OCI-LY7 (cell line): ENCODE measurements around the gene SALL4. TPM values are rescaled to one million over a fixed set of nuclear protein-coding genes. Genes with fewer than 3 reads are reported as not detected.

Experiments
- BruUV-seq: library from RNA; stranded (reverse); fragments of 400-500 nt; replicated peaks from 2 replicates; lab custom pipeline; 2021; lab: Mats Ljungman, UMichigan
- CTCF ChIA-PET: fragments of 300-600 bp; sonication (Branson Sonifier 250); formaldehyde crosslinking; loops from one replicate; lab custom pipeline; 2022; ENCODE audit warnings: antibody characterized with exemption; ENCODE audit not compliant: unreplicated experiment; lab: Charles Lee
- POLR2A ChIA-PET: fragments of 300-600 bp; sonication (Branson Sonifier 250); formaldehyde crosslinking; loops from one replicate; lab custom pipeline; 2022; ENCODE audit warnings: antibody characterized with exemption; lab: Charles Lee
- DNase-seq: peaks from one replicate; pipeline ENCODE4 v3.0.0-alpha.2; 2015; ENCODE audit warnings: low spot score
- H2AFZ ChIP-seq: fragments of 200-600 bp; sonication (generic), shearing (Covaris generic); 2 replicates; pipeline ENCODE4 v1.6.1; 2014; ENCODE audit warnings: mild to moderate bottlenecking, antibody characterized with exemption, low read length, moderate library complexity
- H3K27ac ChIP-seq: fragments of 200-600 bp; sonication (generic); 2 replicates; pipeline ENCODE4 v1.5.1; 2014; ENCODE audit warnings: mixed run types, low read depth, mild to moderate bottlenecking, moderate library complexity, low read length, inconsistent platforms; ENCODE audit not compliant: poor library complexity, severe bottlenecking
- H3K36me3 ChIP-seq: fragments of 200-600 bp; sonication (generic); 2 replicates; pipeline ENCODE4 v1.6.1; 2014; ENCODE audit warnings: mild to moderate bottlenecking, antibody characterized with exemption, low read length, moderate library complexity, mixed read lengths; ENCODE audit not compliant: insufficient read depth
- H3K4me1 ChIP-seq: fragments of 200-600 bp; sonication (generic); 2 replicates; pipeline ENCODE4 v1.5.1; 2014; ENCODE audit warnings: mild to moderate bottlenecking, low read length; ENCODE audit not compliant: insufficient read depth, poor library complexity, severe bottlenecking
- H3K4me2 ChIP-seq: fragments of 200-600 bp; sonication (generic); 2 replicates; pipeline ENCODE4 v1.6.1; 2014; ENCODE audit warnings: mild to moderate bottlenecking, low read length
- H3K4me3 ChIP-seq: fragments of 200-600 bp; sonication (generic); 2 replicates; pipeline ENCODE4 v1.5.1; 2014; ENCODE audit warnings: mild to moderate bottlenecking, low read depth, low read length; ENCODE audit not compliant: poor library complexity, severe bottlenecking
- H3K79me2 ChIP-seq: fragments of 200-600 bp; sonication (generic); 2 replicates; pipeline ENCODE4 v1.6.1; 2016; ENCODE audit warnings: low read depth, mild to moderate bottlenecking, low read length, moderate library complexity, mixed read lengths; ENCODE audit not compliant: insufficient read depth
- H3K9me2 ChIP-seq: fragments of 200-600 bp; sonication (generic); 2 replicates; pipeline ENCODE4 v1.6.1; 2016; ENCODE audit warnings: mild to moderate bottlenecking, low read length, mixed read lengths; ENCODE audit not compliant: insufficient read depth
- H3K9me3 ChIP-seq: fragments of 200-600 bp; sonication (generic); 2 replicates; pipeline ENCODE4 v1.6.1; 2014; ENCODE audit warnings: mild to moderate bottlenecking, mixed run types, low read length, mixed read lengths
- H4K20me1 ChIP-seq: fragments of 200-600 bp; sonication (generic); 2 replicates; pipeline ENCODE4 v1.6.1; 2014; ENCODE audit warnings: mild to moderate bottlenecking, antibody characterized with exemption, low read length, moderate library complexity, mixed read lengths; ENCODE audit not compliant: insufficient read depth
- CTCF ChIP-seq: fragments of 200-600 bp; sonication (generic); conservative IDR thresholded peaks from 2 replicates; pipeline ENCODE4 v1.5.1; 2014; ENCODE audit warnings: mild to moderate bottlenecking, antibody characterized with exemption, low read length, moderate library complexity, mixed read lengths
- EZH2phosphoT487 ChIP-seq: fragments of 200-600 bp; sonication (generic); IDR thresholded peaks from 2 replicates; pipeline ENCODE4 v1.6.1; 2018; ENCODE audit warnings: low read depth, borderline replicate concordance, mild to moderate bottlenecking, mixed run types, antibody characterized with exemption, low read length, moderate library complexity, mixed read lengths
- intact Hi-C: fragments of 100-400 bp; cut with micrococcal nuclease; formaldehyde crosslinking; loops from one replicate; pipeline ENCODE4 v1.10.0; 2022; ENCODE audit not compliant: unreplicated experiment
- total RNA-seq, 2 experiments: library from RNA; depleted of rRNA in 1 of 2; stranded (reverse); fragments of >200 nt in 1 of 2; shearing (Covaris generic) in 1 of 2; gene quantifications; 2 replicates each; pipeline ENCODE4 v1.2.3, GENCODE V29; 2014 to 2022

The SALL4 gene
- total RNA-seq, 2 experiments from 2014 or later, result 0.06 TPM; not detected in 1

GRCh38 chr20:51775241-51775640, 27.1 kb downstream of the SALL4 start:
- CTCF ChIA-PET, result no interaction called here

GRCh38 chr20:51772236-51772635, 30.1 kb downstream of the SALL4 start:
- BruUV-seq, result no TSS peak
- no peaks in the 10 kb centered on the region for H3K9me3 ChIP-seq
- H4K20me1 ChIP-seq, result no peaks in the 10 kb centered on the region
- intact Hi-C loops, result no loop called here
- H3K36me3 ChIP-seq, result no peaks in the 10 kb centered on the region
- TF ChIP-seq CTCF (no peak), EZH2phosphoT487 (no peak)
- CTCF ChIA-PET, result no interaction called here
- H3K4me3 ChIP-seq, result no peak overlapping the region
- DNase-seq, result no peak
- no peak overlapping the region for H2AFZ ChIP-seq
- H3K9me2 ChIP-seq, result no peaks in the 10 kb centered on the region
- peaks cover 4% of the 10 kb centered on the region for H3K4me1 ChIP-seq
- no peak overlapping the region for H3K4me2 ChIP-seq
- H3K27ac ChIP-seq, result no peak overlapping the region
- H3K79me2 ChIP-seq, result no peaks in the 10 kb centered on the region
- POLR2A ChIA-PET, result no interaction called here

More at GRCh38 chr20:51775241-51775640, 27.1 kb downstream of the SALL4 start:
- BruUV-seq, result no TSS peak
- Histone ChIP-seq H3K9me2 (no peaks in the 10 kb centered on the region), H3K27ac (no peak overlapping the region), H3K4me2 (no peak overlapping the region), H2AFZ (no peak overlapping the region), H3K36me3 (no peaks in the 10 kb centered on the region), H4K20me1 (no peaks in the 10 kb centered on the region), H3K9me3 (no peaks in the 10 kb centered on the region), H3K79me2 (no peaks in the 10 kb centered on the region), H3K4me1 (no peaks in the 10 kb centered on the region), H3K4me3 (no peak overlapping the region)
- TF ChIP-seq CTCF (no peak), EZH2phosphoT487 (no peak)
- intact Hi-C loops, result no loop called here
- POLR2A ChIA-PET, result interaction anchor here (0.7 kb wide), 1 partner anchor 210 kb away, joined by 3 read pairs; no protein-coding TSS in a partner anchor
- DNase-seq, result no peak

- no peak for DNase-seq
- no peak overlapping the region for H3K4me3 ChIP-seq
- peaks cover 7% of the 10 kb centered on the region for H3K4me1 ChIP-seq
- no TSS peak for BruUV-seq
- H3K9me3 ChIP-seq, result no peaks in the 10 kb centered on the region
- H3K4me2 ChIP-seq, result no peak overlapping the region
- intact Hi-C loops, result no loop called here
- no peaks in the 10 kb centered on the region for H3K36me3 ChIP-seq
- no peaks in the 10 kb centered on the region for H3K9me2 ChIP-seq
- CTCF ChIA-PET, result no interaction called here
- H4K20me1 ChIP-seq, result no peaks in the 10 kb centered on the region
- H3K79me2 ChIP-seq, result no peaks in the 10 kb centered on the region
- TF ChIP-seq EZH2phosphoT487, result no peak
- no peak for TF ChIP-seq CTCF
- no peak overlapping the region for H3K27ac ChIP-seq
- POLR2A ChIA-PET, result interaction anchor here (1.3 kb wide), 1 partner anchor 15 kb away, joined by 4 read pairs; no protein-coding TSS in a partner anchor
- H2AFZ ChIP-seq, result no peak overlapping the region
Observed at GRCh38 chr20:51769976-51770615, 32.2 kb downstream of the SALL4 start.
